Stimulated activated CD8-positive, alpha-beta memory T cell treated with anti-CD3 and anti-CD28 coated beads, Interleukin-15, amount 100 ng/mL, for 1 hour (primary cell): ENCODE data around the gene ESYT1.
"Not testable (repeated sequence)": the region's sequence is repeated elsewhere in the genome, so short reads cannot be mapped to it uniquely, and the experiment has no call there.

Source experiments
- DNase-seq: peaks from one replicate; pipeline ENCODE4 v3.0.0-alpha.2; 2020; ENCODE audit warnings: low read depth

ESYT1 gene

GRCh38 chr12:56155256-56155845 lies 27.3 kb downstream of the ESYT1 start:
- DNase-seq: no peak

DNA sequence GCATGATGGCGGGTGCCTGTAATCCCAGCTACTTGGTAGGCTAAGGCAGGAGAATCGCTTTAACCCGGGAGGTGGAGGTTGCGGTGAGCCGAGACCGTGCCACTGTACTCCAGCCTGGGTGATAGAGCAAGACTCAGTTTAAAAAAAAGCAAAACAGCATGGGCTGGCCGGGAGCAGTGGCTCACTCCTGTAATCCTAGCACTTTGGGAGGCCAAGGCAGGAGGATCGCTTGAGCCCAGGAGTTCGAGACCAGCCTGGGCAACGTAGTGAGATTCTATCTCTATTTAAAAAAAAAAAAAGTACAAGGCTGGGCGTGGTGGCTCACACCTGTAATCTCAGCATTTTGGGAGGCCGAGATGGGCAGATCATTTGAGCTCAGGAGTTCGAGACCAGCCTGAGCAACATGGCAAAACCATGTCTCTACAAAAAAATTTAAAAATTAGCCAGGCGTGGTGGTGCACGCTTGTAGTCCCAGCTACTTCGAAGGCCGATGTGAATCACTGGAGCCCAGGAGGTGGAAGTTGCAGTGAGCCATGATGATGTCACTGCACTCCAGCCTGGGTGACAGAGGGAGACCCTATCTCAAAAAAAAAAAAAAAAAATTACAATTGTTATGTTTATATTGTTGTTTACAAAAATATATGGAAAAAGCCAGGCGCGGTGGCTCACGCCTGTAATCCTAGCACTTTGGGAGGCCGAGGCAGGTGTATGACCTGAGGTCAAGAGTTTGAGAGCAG lies 28.6 kb downstream of the ESYT1 start:
- DNase-seq: not testable (repeated sequence)

GRCh38 chr12:56157201-56158028 lies 29.3 kb downstream of the ESYT1 start:
- peak; percentile 40 for DNase-seq

DNA sequence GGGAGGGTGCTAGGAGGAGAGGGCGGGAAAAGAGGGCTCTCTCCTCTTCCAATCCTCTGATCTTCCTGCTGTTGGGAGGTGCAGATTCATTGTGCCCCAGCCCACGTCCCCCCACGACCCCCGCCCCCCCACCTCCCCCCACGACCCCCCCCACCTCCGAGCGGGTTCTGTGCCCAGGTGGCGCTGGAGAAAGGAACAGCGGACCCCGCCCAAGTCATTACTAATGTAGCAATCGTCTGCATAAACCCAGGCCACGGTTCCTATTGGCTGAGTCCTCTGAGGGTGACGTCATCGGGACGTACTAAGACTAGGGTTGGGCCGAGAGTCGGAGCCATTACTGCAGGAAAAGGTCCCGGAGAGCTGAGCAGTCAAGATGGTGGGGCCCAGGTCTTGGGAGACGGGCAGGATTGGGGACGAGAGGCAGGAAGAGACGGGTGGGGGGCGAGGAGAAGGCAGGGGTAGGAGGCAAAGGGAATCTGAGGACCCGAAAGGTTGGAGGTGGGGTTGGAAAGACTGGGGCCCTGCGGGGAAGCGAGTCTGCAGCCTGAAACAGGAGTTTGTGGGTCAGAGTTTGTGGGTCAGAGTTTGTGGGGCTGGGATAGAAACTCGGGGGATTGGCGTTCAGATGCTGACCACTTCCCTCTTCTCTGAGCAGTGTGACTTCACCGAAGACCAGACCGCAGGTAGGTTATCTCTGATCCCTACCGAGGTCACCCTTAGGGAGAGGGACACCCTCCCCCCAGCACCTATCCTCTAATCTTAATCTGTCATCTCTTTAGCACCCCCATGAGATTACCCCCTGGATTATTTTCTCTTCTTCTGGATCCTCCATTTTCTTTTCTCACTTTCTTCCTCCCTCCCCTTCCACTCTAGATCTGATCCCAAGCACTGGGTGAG lies 30.2 kb downstream of the ESYT1 start, which contains the start of gene MYL6:
Gene MYL6, plus strand, starts transcription at position 331 of the 897 bp plus-strand sequence. Its CDS starts 43 bp downstream, at position 374.
- DNase-seq: peak; percentile 84

- DNase-seq: no peak
These were observed 30.9 kb downstream of the ESYT1 start for GRCh38 chr12:56158926-56159461.

DNA sequence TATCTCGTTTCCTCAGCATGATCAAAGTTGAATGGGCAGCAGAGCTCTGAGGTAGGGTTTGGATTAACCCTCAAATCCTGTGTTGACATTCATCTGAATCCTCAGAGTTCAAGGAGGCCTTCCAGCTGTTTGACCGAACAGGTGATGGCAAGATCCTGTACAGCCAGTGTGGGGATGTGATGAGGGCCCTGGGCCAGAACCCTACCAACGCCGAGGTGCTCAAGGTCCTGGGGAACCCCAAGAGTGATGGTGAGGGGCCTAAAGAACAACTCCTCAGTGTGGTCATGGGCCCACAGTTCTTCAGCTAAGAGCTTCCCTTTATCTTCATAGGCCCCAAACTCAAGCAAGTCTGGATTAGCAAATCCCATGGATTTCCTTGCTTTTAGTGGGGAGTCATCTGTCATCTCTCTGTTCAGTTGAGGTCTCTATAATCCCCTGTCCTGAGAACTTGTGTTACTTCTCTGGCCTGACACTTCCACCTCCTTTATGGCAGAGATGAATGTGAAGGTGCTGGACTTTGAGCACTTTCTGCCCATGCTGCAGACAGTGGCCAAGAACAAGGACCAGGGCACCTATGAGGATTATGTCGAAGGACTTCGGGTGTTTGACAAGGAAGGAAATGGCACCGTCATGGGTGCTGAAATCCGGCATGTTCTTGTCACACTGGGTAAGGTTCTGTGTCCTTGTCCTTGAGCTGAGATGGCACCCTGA lies 31.6 kb downstream of the ESYT1 start:
- no peak for DNase-seq

GRCh38 chr12:56160193-56160763 lies 32.2 kb downstream of the ESYT1 start:
- peak; percentile 29 for DNase-seq

GRCh38 chr12:56160894-56161689 lies 33.0 kb downstream of the ESYT1 start:
- DNase-seq: no peak

DNA sequence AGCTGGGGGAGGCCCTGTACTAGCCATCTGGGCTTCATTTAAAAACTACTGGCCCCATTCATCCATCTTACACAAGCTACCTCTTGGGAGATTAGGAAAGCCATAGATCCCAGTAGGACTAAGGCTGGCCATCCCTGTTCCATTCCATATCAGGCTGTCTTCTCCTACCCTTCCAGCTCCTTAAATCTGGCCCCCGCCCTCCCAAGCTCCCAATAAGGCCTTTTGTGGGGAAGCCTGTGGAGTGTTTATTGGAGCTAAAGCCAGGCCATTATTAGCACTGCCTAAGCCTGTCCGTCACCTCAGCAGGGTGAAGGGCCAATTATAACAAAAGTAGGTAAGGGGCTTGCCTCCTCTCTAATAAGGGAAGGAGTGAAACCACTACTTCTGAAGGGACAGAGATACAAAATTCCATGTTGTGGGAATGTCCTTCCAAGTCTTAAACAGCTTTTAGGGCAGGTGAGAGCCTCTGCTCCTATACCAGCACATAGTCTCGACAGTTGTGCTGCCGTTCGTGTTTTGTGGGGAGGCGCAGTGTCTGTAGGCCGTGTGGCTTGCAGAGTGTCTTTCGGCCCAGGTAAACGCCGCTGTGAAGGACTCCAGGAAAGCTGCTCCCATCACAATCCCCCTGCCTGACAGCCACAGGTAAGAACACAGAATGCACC lies 33.8 kb downstream of the ESYT1 start:
- DNase-seq: no peak

- DNase-seq: no peak
These were observed 34.6 kb downstream of the ESYT1 start for GRCh38 chr12:56162468-56163290.

- DNase-seq: no peak
These were observed 35.7 kb downstream of the ESYT1 start for GRCh38 chr12:56163533-56164344.

GRCh38 chr12:56164345-56164729 lies 36.3 kb downstream of the ESYT1 start:
- DNase-seq: no peak

DNA sequence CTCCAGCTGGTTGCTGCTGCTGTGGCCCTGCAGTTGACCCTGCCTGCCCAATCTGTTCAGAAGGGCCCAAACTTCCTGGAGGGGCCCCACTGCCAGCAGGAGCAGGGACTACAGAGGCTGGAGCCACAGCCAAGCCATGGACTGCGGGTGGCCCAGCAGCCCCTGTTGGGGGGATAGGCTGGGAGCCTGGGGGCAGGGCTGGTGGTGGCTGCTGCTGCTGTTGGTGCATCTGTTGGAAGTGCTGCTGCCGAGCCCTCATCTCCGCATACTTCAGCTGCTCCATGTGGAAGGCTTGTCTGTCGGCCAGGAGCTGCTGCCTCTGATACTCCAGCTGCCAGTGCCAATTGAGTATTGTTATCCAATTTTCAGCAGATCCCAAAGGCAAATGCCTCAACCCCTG lies 37.3 kb downstream of the ESYT1 start:
- DNase-seq: no peak

- no peak for DNase-seq
These were observed 41.2 kb downstream of the ESYT1 start for GRCh38 chr12:56169229-56169759.

DNA sequence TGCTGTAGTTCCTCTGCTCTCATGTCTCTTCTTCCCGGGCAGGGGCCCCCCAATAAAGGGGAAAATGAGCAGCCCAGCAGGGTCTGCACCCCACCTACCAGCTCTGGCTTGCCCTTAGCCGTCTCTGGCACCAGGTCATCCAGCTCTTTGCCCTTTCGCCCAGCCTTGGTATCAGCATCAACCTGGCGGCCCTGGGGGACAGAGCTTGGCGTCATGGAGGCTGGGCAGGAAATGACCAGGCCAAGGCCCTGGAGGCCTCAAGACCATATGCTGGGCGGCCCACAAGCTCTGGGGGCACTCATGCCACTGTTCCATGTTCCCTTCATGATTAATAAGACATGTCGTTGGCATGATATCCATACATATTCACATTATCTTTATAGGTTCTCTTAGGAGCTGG lies 44.8 kb downstream of the ESYT1 start:
- no peak for DNase-seq

DNA sequence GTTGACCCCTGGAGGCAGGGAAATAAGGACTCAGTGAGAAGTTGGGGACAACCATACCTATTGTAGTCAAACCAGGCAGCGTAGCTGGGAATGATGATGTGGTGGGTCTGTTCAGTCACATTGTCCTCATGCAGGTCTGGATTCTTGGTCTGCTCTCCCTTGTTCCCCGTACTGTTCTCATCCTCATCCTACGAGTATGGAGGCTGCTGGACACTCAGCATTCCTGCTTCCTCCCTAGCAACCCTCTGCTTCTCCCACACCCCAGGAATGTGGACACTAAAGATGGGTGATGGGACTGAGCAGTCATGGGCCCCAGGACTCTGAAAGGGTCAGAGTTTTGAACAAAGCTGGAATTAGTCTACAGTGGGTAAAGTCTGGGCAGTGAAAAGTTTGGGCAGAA lies 50.3 kb downstream of the ESYT1 start:
- DNase-seq: no peak

DNA sequence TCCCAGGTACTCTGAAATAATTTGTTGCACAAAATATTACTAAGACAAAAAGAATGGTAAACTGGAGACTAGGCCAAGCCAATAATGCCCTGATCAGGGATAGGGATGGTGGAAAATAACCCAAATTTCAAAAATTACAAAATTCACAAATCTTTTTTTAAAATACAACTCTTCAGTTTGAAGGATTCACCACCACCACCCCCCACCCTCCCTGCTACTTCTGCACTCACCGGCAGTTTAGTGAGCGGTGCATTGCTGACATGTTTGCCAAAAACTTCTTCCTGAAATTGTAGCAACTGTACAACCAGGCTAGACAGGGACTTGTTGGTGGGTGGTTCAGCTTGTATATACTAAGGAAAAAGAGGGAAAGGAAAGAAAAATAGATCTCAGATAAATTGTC lies 58.9 kb downstream of the ESYT1 start:
- DNase-seq: no peak
